MV-4-11 (cell line): ENCODE measurements around the gene ZNF768.
A peak's percentile ranks its signal among the peaks of the same experiment; 100 is the strongest.
"Not testable (repeated sequence)": the region's sequence is repeated elsewhere in the genome, so short reads cannot be mapped to it uniquely, and the experiment has no call there.

Source experiments
- DNase-seq: peaks from one replicate; lab custom pipeline; 2025; lab: John Stamatoyannopoulos, UW

Gene ZNF768

GRCh38 chr16:30555315-30556124 lies 29.2 kb upstream of the ZNF768 start:
- no peak for DNase-seq

GRCh38 chr16:30554557-30555314 lies 28.4 kb upstream of the ZNF768 start:
- no peak for DNase-seq

GRCh38 chr16:30553393-30553899 lies 27.1 kb upstream of the ZNF768 start:
- peak; percentile 39 for DNase-seq

GRCh38 chr16:30552956-30553355 lies 26.6 kb upstream of the ZNF768 start:
- DNase-seq: no peak

GRCh38 chr16:30551781-30552180 lies 25.4 kb upstream of the ZNF768 start:
- no peak for DNase-seq

- no peak for DNase-seq
Measured at GRCh38 chr16:30548416-30549253, 22.3 kb upstream of the ZNF768 start.

- DNase-seq: peak; percentile 38
Measured at GRCh38 chr16:30546115-30546514, 19.7 kb upstream of the ZNF768 start.

- DNase-seq: no peak
Measured at GRCh38 chr16:30543067-30543466, 16.7 kb upstream of the ZNF768 start.

GRCh38 chr16:30541502-30542329 lies 15.3 kb upstream of the ZNF768 start:
- no peak for DNase-seq

- DNase-seq: not testable (repeated sequence)
Measured at GRCh38 chr16:30540916-30541464, 14.6 kb upstream of the ZNF768 start.

- not testable (repeated sequence) for DNase-seq
Measured at GRCh38 chr16:30539986-30540526, 13.7 kb upstream of the ZNF768 start.

- DNase-seq: no peak
Measured at GRCh38 chr16:30539000-30539964, 12.9 kb upstream of the ZNF768 start.

GRCh38 chr16:30536391-30537024 lies 10.1 kb upstream of the ZNF768 start:
- peak; percentile 70 for DNase-seq

GRCh38 chr16:30535777-30536190 lies 9.4 kb upstream of the ZNF768 start:
- peak; percentile 69 for DNase-seq

- peak; percentile 64 for DNase-seq
Measured at GRCh38 chr16:30535106-30535776, 8.9 kb upstream of the ZNF768 start.

GRCh38 chr16:30534368-30535105 lies 8.2 kb upstream of the ZNF768 start, which contains the start of gene ZNF747:
Gene ZNF747, minus strand, starts transcription at chr16:30534858. Its CDS starts 179 bp downstream, at chr16:30534679.
- DNase-seq: peak; percentile 78

GRCh38 chr16:30533748-30534367 lies 7.5 kb upstream of the ZNF768 start:
- DNase-seq: no peak
